Stimulated activated memory B cell treated with anti-CD40 and anti-IgM and Interleukin-4, amounts not matched to agents 10 μg/mL and 1 μg/mL and 100 μg/mL, for 72 hours (primary cell): ENCODE data around the gene PDCD4.

Source experiments
- ATAC-seq: fragments of 150-1000 bp; cut with Tn5 transposase; 2 replicates; pipeline ENCODE4 v1.10.0; 2021
- H3K27ac Mint-ChIP-seq: one replicate; pipeline ENCODE4 v1.8.0; 2022; ENCODE audit warnings: mild to moderate bottlenecking, mixed read lengths
- H3K27me3 Mint-ChIP-seq: one replicate; pipeline ENCODE4 v1.8.0; 2022; ENCODE audit warnings: mixed read lengths
- H3K36me3 Mint-ChIP-seq: one replicate; pipeline ENCODE4 v1.8.0; 2022; ENCODE audit warnings: mixed read lengths
- H3K4me1 Mint-ChIP-seq: one replicate; pipeline ENCODE4 v1.8.0; 2022; ENCODE audit warnings: mixed read lengths
- H3K4me3 Mint-ChIP-seq: one replicate; pipeline ENCODE4 v1.8.0; 2022; ENCODE audit warnings: mild to moderate bottlenecking, moderate library complexity, mixed read lengths
- H3K9me3 Mint-ChIP-seq: one replicate; pipeline ENCODE4 v1.8.0; 2022; ENCODE audit warnings: mixed read lengths

Gene PDCD4

GRCh38 chr10:110836706-110837105, 35.0 kb upstream of the PDCD4 start:
- no peaks in the 10 kb centered on the region for H3K36me3 Mint-ChIP-seq
- peaks cover 37% of the 10 kb centered on the region for H3K4me1 Mint-ChIP-seq
- no peak overlapping the region for H3K4me3 Mint-ChIP-seq
- no peaks in the 10 kb centered on the region for H3K9me3 Mint-ChIP-seq
- H3K27ac Mint-ChIP-seq, result peak overlapping the region; percentile 50
- no peaks in the 10 kb centered on the region for H3K27me3 Mint-ChIP-seq
- no peak for ATAC-seq

GRCh38 chr10:110837418-110838171, 34.1 kb upstream of the PDCD4 start:
- ATAC-seq, result no peak
- Mint-ChIP-seq H3K4me3 (no peak overlapping the region), H3K4me1 (peaks cover 46% of the 10 kb centered on the region)

GRCh38 chr10:110840225-110840922, 31.4 kb upstream of the PDCD4 start:
- Mint-ChIP-seq H3K27ac (peak overlapping the region; percentile 96), H3K4me1 (peaks cover 74% of the 10 kb centered on the region), H3K9me3 (no peaks in the 10 kb centered on the region), H3K27me3 (no peaks in the 10 kb centered on the region), H3K36me3 (peaks cover 4% of the 10 kb centered on the region), H3K4me3 (no peak overlapping the region)
- ATAC-seq, result no peak

More at GRCh38 chr10:110837418-110838171, 34.1 kb upstream of the PDCD4 start:
- Mint-ChIP-seq H3K9me3 (no peaks in the 10 kb centered on the region), H3K27me3 (no peaks in the 10 kb centered on the region), H3K27ac (peak overlapping the region; percentile 50), H3K36me3 (no peaks in the 10 kb centered on the region)

- Mint-ChIP-seq H3K36me3 (peaks cover 4% of the 10 kb centered on the region), H3K27ac (peak overlapping the region; percentile 96), H3K4me3 (no peak overlapping the region), H3K4me1 (peaks cover 75% of the 10 kb centered on the region), H3K27me3 (no peaks in the 10 kb centered on the region), H3K9me3 (no peaks in the 10 kb centered on the region)
- no peak for ATAC-seq
Observed at GRCh38 chr10:110840923-110841428, 30.8 kb upstream of the PDCD4 start.

GRCh38 chr10:110841767-110842267, 29.9 kb upstream of the PDCD4 start:
- no peaks in the 10 kb centered on the region for H3K9me3 Mint-ChIP-seq
- H3K4me3 Mint-ChIP-seq, result peak overlapping the region; percentile 70
- peaks cover 76% of the 10 kb centered on the region for H3K4me1 Mint-ChIP-seq
- H3K27me3 Mint-ChIP-seq, result no peaks in the 10 kb centered on the region
- H3K27ac Mint-ChIP-seq, result peak overlapping the region; percentile 96
- H3K36me3 Mint-ChIP-seq, result peaks cover 4% of the 10 kb centered on the region
- peak; percentile 89 for ATAC-seq

- Mint-ChIP-seq H3K9me3 (no peaks in the 10 kb centered on the region), H3K27me3 (no peaks in the 10 kb centered on the region), H3K4me3 (peak overlapping the region; percentile 70), H3K27ac (peak overlapping the region; percentile 96), H3K4me1 (peaks cover 76% of the 10 kb centered on the region), H3K36me3 (peaks cover 4% of the 10 kb centered on the region)
- ATAC-seq, result peak; percentile 2
Observed at GRCh38 chr10:110842326-110842904, 29.3 kb upstream of the PDCD4 start.

- no peaks in the 10 kb centered on the region for H3K27me3 Mint-ChIP-seq
- ATAC-seq, result peak; percentile 84
- peak overlapping the region; percentile 96 for H3K27ac Mint-ChIP-seq
- no peaks in the 10 kb centered on the region for H3K9me3 Mint-ChIP-seq
- peaks cover 77% of the 10 kb centered on the region for H3K4me1 Mint-ChIP-seq
- H3K36me3 Mint-ChIP-seq, result peaks cover 4% of the 10 kb centered on the region
- peak overlapping the region; percentile 70 for H3K4me3 Mint-ChIP-seq
Observed at GRCh38 chr10:110843031-110843430, 28.7 kb upstream of the PDCD4 start.

- H3K4me1 Mint-ChIP-seq, result peaks cover 82% of the 10 kb centered on the region
- H3K27me3 Mint-ChIP-seq, result no peaks in the 10 kb centered on the region
- no peaks in the 10 kb centered on the region for H3K9me3 Mint-ChIP-seq
- peaks cover 4% of the 10 kb centered on the region for H3K36me3 Mint-ChIP-seq
- no peak for ATAC-seq
- peak overlapping the region; percentile 96 for H3K27ac Mint-ChIP-seq
- H3K4me3 Mint-ChIP-seq, result peak overlapping the region; percentile 70
Observed at GRCh38 chr10:110843796-110844616, 27.7 kb upstream of the PDCD4 start.

- Mint-ChIP-seq H3K4me1 (peaks cover 84% of the 10 kb centered on the region), H3K27ac (peak overlapping the region; percentile 96), H3K9me3 (no peaks in the 10 kb centered on the region), H3K36me3 (peaks cover 4% of the 10 kb centered on the region), H3K27me3 (no peaks in the 10 kb centered on the region), H3K4me3 (no peak overlapping the region)
- ATAC-seq, result no peak
Observed at GRCh38 chr10:110844617-110844881, 27.2 kb upstream of the PDCD4 start.

GRCh38 chr10:110845192-110845755, 26.5 kb upstream of the PDCD4 start:
- Mint-ChIP-seq H3K4me1 (peaks cover 89% of the 10 kb centered on the region), H3K4me3 (no peak overlapping the region), H3K36me3 (peaks cover 4% of the 10 kb centered on the region), H3K27ac (peak overlapping the region; percentile 96), H3K27me3 (no peaks in the 10 kb centered on the region), H3K9me3 (no peaks in the 10 kb centered on the region)
- no peak for ATAC-seq

GRCh38 chr10:110845756-110846620, 25.7 kb upstream of the PDCD4 start:
- H3K27me3 Mint-ChIP-seq, result no peaks in the 10 kb centered on the region
- H3K4me1 Mint-ChIP-seq, result peaks cover 86% of the 10 kb centered on the region
- no peak for ATAC-seq
- H3K4me3 Mint-ChIP-seq, result no peak overlapping the region
- peak overlapping the region; percentile 96 for H3K27ac Mint-ChIP-seq
- peaks cover 4% of the 10 kb centered on the region for H3K36me3 Mint-ChIP-seq
- no peaks in the 10 kb centered on the region for H3K9me3 Mint-ChIP-seq

GRCh38 chr10:110847374-110847773, 24.4 kb upstream of the PDCD4 start:
- Mint-ChIP-seq H3K4me3 (no peak overlapping the region), H3K27ac (peak overlapping the region; percentile 96)

GRCh38 chr10:110848106-110848505, 23.6 kb upstream of the PDCD4 start:
- Mint-ChIP-seq H3K9me3 (no peaks in the 10 kb centered on the region), H3K4me1 (peaks cover 82% of the 10 kb centered on the region), H3K27ac (no peak overlapping the region), H3K36me3 (peaks cover 4% of the 10 kb centered on the region), H3K4me3 (no peak overlapping the region), H3K27me3 (no peaks in the 10 kb centered on the region)
- ATAC-seq, result no peak

More at GRCh38 chr10:110847374-110847773, 24.4 kb upstream of the PDCD4 start:
- Mint-ChIP-seq H3K36me3 (peaks cover 4% of the 10 kb centered on the region), H3K27me3 (no peaks in the 10 kb centered on the region), H3K4me1 (peaks cover 82% of the 10 kb centered on the region), H3K9me3 (no peaks in the 10 kb centered on the region)
- no peak for ATAC-seq

GRCh38 chr10:110850099-110850498, 21.6 kb upstream of the PDCD4 start:
- H3K27ac Mint-ChIP-seq, result no peak overlapping the region
- H3K4me1 Mint-ChIP-seq, result peaks cover 73% of the 10 kb centered on the region
- ATAC-seq, result no peak

More at GRCh38 chr10:110850099-110850498, 21.6 kb upstream of the PDCD4 start:
- H3K9me3 Mint-ChIP-seq, result no peaks in the 10 kb centered on the region
- H3K36me3 Mint-ChIP-seq, result peaks cover 3% of the 10 kb centered on the region
- no peak overlapping the region for H3K4me3 Mint-ChIP-seq
- no peaks in the 10 kb centered on the region for H3K27me3 Mint-ChIP-seq
